Suppressor macrophage (primary cell): ENCODE results near the gene NPHP4.
A peak's percentile ranks its signal among the peaks of the same experiment; 100 is the strongest.

Source experiments
- DNase-seq, 4 experiments: peaks; one replicate each; pipeline ENCODE4 v3.0.0-alpha.2; 2020 to 2022

Gene NPHP4

GRCh38 chr1:6003568-6004411 is 11.6 kb upstream of the NPHP4 start:
- DNase-seq, result no peak

GRCh38 chr1:6002714-6003501 is 10.7 kb upstream of the NPHP4 start:
- no peak for DNase-seq

DNA sequence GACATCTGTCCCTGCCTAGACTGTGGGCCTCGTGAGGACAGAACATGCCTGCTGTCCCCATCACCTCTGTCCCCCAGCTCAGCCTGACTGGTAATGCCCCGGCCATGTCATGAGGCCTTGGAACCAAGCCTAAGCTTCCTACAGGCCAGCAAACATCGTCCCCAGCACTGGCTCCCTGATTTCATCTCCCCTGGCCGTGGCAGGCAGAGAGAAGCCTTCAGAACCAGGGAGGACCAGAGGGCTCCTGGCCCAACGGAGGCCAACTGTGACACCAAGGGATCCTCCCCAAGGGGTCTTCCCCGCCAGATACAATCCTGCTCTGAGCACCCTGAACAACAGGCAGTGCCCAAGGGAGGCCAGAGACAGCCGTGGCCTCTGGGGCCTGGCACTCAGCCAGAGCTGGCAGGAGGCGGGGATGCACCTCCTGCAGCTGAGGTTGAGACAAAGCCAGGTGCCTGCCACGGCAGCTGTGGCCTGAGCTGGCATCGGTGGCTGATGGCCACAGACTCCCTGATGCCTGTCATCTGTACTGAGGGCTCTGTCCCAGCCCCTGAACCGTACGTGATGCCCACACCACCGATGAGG is 9.9 kb upstream of the NPHP4 start:
- no peak for DNase-seq

GRCh38 chr1:6000444-6001288 is 8.4 kb upstream of the NPHP4 start:
- DNase-seq, result no peak

GRCh38 chr1:5999711-6000443 is 7.7 kb upstream of the NPHP4 start:
- DNase-seq, result no peak

DNA sequence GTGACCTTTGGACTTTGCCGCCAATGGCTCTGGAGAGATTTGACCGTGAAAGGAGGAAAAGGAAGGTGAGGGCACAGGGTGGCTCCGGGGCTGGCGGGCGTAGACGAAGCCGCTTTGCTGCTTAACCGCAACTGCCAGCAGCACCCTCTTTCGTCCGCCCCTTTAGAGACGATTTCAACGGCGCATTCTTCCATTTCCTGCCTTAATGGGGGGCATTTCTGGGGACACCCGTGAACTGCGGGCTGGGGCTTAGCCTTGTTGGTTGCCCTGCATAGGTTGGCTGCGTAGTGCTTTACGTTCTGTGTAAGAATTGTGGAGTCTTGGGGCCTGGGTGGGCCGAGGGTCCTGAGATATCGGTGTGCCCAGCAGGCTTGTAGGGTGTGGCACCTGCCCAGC is 6.7 kb upstream of the NPHP4 start:
- no peak for DNase-seq

DNA sequence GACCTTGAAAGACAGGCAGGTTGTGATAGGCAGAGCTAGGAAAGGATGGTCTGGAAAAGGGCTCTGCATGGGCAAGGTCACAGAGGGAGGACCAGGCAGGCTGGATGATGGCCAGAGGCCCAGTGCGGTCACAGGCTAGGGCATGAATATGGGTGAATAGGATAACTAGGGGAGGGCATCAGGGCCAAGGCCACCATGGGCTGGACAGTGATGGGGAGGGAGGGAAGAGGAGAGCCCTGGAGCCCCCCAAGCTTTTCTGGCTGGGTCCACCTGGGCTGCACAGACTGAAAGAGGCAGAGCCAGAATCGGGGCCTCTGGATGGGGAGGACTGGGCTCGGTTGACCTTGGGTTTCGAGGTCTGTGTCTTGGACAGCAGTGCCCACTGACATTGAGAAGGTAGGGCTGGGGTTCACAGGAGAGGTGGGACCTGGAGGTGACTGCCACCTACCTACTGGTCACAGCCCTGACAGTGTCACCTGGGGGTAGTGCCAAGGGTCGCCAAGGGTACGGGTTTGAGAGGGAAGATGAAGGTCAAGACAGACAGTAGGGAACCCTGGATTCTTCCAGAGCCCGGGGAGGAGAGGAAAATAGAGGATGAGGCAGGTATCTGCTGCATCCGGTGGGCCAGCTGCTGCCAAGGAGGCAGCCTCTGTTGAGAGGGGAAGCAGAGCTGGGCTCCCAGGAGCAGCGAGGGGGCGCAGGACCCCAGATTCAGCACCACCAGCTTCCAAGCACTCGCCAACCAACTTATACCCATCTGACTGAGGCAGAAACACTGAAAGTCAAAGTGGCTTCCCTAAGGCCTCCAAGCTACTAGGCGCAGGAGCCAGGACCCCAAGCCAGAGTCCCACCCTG is 6.1 kb upstream of the NPHP4 start:
- no peak for DNase-seq

DNA sequence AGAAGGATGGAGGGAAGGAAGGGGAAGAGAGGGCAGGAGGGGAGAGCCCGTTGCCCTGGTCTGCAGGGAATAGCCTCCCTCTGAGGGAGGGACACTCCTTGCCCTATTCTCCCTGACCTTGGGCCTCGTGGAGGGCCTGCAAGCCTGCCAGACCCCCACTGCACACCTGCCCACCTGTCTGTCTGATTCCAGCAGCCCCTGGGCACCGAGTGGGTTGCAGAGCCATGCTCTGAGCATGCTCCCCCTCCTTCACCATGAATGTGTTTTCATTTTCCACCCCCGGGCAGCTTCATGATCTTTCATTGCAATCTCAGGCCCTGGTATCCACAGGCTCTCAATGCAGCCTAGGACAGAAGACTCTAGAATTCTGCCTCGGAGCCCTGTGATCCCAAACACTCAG is 5.1 kb upstream of the NPHP4 start:
- no peak for DNase-seq

DNA sequence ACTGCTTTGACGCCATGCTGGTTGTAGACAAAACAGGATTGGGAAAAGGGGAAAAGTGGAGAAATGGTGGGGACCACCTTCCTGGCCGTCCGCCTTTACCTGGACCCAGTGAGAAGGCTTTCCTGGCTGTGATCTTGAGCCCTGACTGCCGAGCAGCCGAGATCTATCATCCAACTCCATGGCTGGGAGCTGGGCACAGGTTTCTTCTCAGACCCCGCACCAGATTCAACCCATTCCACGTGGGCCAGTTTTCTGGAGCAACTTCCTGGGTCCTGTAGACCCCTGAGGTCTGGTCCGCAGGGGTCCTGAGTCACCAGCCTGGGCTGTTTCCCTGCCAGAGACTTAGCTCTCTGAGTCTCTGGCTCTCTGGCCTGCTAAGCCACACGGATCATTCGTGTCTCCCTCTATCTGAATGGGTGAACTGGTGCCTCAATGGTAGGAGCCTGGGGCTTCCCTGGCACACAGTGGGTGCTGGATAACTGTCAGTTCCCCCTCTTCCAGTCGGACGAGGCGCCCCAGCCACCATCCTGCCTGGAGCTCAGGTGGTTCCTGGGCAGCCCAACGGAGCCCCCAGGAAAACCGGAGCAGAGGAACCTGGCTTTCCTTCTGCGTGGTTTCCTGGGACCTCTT is 4.5 kb upstream of the NPHP4 start:
- no peak for DNase-seq

- no peak for DNase-seq
Observed at GRCh38 chr1:5995871-5996630, 3.8 kb upstream of the NPHP4 start.

DNA sequence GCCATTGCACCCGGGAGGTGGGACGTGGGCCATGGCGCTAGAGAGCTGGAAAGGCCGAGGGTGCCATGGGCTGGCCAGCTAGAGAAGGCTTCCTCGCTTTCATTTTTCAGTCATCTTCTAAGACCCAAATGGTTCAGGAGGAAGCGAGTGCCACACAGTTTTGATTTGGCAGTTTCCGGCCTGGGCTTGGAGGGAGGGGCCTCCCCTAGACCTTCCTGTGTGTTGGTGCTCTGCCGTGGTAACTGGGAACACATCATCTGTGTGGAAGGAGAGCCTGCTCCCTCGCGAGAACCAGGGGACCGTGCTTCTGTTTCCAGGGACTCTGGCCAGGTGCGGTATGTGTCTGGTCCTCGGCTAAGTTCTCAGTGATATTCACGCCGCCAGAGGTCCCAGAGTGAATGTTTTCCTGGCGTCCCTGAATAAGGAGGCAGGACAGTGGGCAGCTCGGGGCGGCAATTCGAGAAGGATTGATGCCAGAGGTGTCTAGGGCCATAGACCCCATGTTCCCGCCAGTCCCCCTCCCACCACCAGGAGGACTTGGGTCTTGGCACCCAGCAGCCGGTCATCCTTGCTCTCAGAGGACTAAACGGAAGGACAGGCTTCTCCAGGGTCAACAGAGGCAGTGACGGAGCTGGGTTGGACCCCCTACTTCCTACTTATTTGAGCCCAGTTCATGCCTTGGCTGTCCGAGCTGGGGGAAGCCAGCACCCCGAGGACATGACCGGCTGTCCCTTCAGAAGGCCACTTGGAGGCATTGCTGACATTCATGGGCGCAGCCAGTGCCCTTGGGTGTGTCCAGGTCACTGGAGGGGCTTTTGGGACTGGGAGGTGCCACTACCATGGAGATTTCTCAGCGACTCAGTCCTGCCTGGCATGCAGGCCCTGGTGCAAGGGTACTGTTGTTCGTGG is 2.7 kb upstream of the NPHP4 start:
- peak; percentile 22 to 52 (median 48) for DNase-seq

GRCh38 chr1:5993556-5994491 is 1.6 kb upstream of the NPHP4 start:
- DNase-seq, result peak; percentile 8 to 40 (median 25)

DNA sequence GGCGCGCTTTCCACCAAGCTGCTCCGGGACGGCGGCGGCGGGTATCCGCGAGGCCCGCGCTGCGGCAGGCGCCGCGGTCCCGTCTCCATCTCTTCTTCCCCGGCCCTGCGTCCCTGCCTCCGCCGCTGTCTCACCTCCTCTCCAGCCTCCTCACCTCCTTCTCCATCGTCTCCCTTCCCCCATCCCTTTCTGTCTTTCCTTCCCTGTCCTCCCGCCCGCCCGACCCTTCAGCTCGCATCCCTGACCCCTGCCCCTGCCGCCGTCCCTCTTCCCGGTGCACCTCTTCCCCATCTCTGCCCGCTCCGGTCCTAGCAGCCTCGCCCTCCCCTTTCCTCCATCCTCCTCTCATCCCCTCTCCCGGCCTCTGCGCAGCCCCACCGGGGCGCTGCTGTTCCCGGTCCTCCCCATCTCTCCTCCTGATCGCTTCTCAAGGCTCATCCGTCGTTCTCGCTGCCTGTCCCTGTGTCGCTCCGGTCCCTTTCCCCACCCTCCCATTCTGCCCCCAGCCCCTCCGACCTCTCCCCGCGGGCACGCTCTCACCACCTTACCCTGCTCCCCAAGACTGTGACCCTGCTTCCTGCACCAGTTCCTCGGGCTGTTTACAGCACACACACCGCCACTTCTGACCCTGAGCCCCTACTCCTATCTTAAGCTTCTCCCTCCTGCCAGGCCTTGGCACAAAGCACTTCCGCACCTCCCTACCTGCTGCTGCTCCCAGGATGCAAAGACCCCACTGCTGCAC is 760 bp upstream of the NPHP4 start:
- peak in 1 of 4 experiments; percentile 15 for DNase-seq

- peak; percentile 23 to 68 (median 48) for DNase-seq
Observed at GRCh38 chr1:5991381-5992025, 722 bp downstream of the NPHP4 start.

- no peak for DNase-seq
Observed at GRCh38 chr1:5990913-5991312, 1.3 kb downstream of the NPHP4 start.

DNA sequence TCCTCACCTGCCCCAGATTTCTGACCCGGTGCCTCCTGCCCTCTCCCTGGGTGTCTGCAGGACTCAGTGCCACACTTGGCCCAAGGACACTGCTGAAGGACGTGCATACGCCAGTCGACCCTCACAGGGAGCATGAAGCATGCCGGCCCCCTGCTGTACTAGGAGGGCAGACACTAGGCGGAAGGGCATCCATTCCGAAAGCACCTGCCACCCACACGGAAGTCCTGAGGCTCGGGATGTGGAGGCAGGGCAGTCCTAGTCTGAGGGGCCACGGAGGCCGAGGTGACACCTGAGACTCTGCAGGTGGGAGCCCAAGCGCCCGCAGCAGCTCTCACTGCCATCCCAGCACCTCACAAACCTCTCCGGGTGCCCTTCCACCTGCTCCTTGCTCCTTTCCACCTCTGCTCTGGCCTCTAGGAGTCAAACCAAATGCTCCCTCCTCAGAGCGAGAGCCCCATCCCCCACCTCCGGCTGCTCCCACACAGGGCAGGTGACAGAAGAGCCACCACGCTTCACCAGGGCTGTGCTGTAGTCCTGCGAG is 2.4 kb downstream of the NPHP4 start:
- DNase-seq, result no peak
